ENCODE data around the gene PIAS3.

Gene PIAS3

GRCh38 chr1:145877923-145878486, 19.1 kb upstream of the PIAS3 start:
- Histone ChIP-seq H3K4me3 (ENCODE audit: extremely low read depth, insufficient read depth, low read length, poor library complexity, severe bottlenecking) (no peak overlapping the region), H3K9me3 (ENCODE audit: control insufficient read depth, low read length) (no peaks in the 10 kb centered on the region), H3K4me1 (ENCODE audit: control insufficient read depth, insufficient read depth, low read length, poor library complexity, severe bottlenecking) (peaks cover 10% of the 10 kb centered on the region), H3K27ac (ENCODE audit: low read depth, low read length, severe bottlenecking) (no peak overlapping the region), H3K36me3 (ENCODE audit: control insufficient read depth, insufficient read depth, low read length) (no peaks in the 10 kb centered on the region)
- WGBS, 2 experiments (ENCODE audit: insufficient coverage in 2 of 2): 75 to 89% methylated on average over 5 to 7 of the region's 7 CpGs

GRCh38 chr1:145874646-145875045, 15.8 kb upstream of the PIAS3 start:
- Histone ChIP-seq H3K4me1 (ENCODE audit: control insufficient read depth, insufficient read depth, low read length, poor library complexity, severe bottlenecking) (peaks cover 10% of the 10 kb centered on the region), H3K4me3 (ENCODE audit: extremely low read depth, insufficient read depth, low read length, poor library complexity, severe bottlenecking) (no peak overlapping the region), H3K27ac (ENCODE audit: low read depth, low read length, severe bottlenecking) (no peak overlapping the region), H3K9me3 (ENCODE audit: control insufficient read depth, low read length) (no peaks in the 10 kb centered on the region), H3K36me3 (ENCODE audit: control insufficient read depth, insufficient read depth, low read length) (no peaks in the 10 kb centered on the region)
- 94 to 97% methylated on average over 11 to 12 of the region's 12 CpGs for WGBS, 2 experiments (ENCODE audit: insufficient coverage in 2 of 2)

- Histone ChIP-seq H3K4me3 (ENCODE audit: extremely low read depth, insufficient read depth, low read length, poor library complexity, severe bottlenecking) (no peak overlapping the region), H3K4me1 (ENCODE audit: control insufficient read depth, insufficient read depth, low read length, poor library complexity, severe bottlenecking) (no peaks in the 10 kb centered on the region), H3K27ac (ENCODE audit: low read depth, low read length, severe bottlenecking) (no peak overlapping the region), H3K36me3 (ENCODE audit: control insufficient read depth, insufficient read depth, low read length) (no peaks in the 10 kb centered on the region), H3K9me3 (ENCODE audit: control insufficient read depth, low read length) (no peaks in the 10 kb centered on the region)
- WGBS, 2 experiments (ENCODE audit: insufficient coverage in 2 of 2): 48 to 55% methylated on average over 46 of the region's 47 CpGs
Observed at GRCh38 chr1:145871994-145872924, 13.4 kb upstream of the PIAS3 start.

- WGBS, 2 experiments (ENCODE audit: insufficient coverage in 2 of 2): 94% methylated on average over 3 to 4 of the region's 4 CpGs
- H3K27ac ChIP-seq (ENCODE audit: low read depth, low read length, severe bottlenecking): no peak overlapping the region
- no peak overlapping the region for H3K4me3 ChIP-seq (ENCODE audit: extremely low read depth, insufficient read depth, low read length, poor library complexity, severe bottlenecking)
- no peaks in the 10 kb centered on the region for H3K9me3 ChIP-seq (ENCODE audit: control insufficient read depth, low read length)
- H3K4me1 ChIP-seq (ENCODE audit: control insufficient read depth, insufficient read depth, low read length, poor library complexity, severe bottlenecking): no peaks in the 10 kb centered on the region
- H3K36me3 ChIP-seq (ENCODE audit: control insufficient read depth, insufficient read depth, low read length): no peaks in the 10 kb centered on the region
Observed at GRCh38 chr1:145868232-145868631, 9.4 kb upstream of the PIAS3 start.

GRCh38 chr1:145863282-145864018, 4.6 kb upstream of the PIAS3 start:
- Histone ChIP-seq H3K4me3 (ENCODE audit: extremely low read depth, insufficient read depth, low read length, poor library complexity, severe bottlenecking) (no peak overlapping the region), H3K27ac (ENCODE audit: low read depth, low read length, severe bottlenecking) (no peak overlapping the region), H3K9me3 (ENCODE audit: control insufficient read depth, low read length) (no peaks in the 10 kb centered on the region), H3K4me1 (ENCODE audit: control insufficient read depth, insufficient read depth, low read length, poor library complexity, severe bottlenecking) (peaks cover 3% of the 10 kb centered on the region), H3K36me3 (ENCODE audit: control insufficient read depth, insufficient read depth, low read length) (no peaks in the 10 kb centered on the region)
- WGBS, 2 experiments (ENCODE audit: insufficient coverage in 2 of 2): 71 to 80% methylated on average over 4 of the region's 5 CpGs

- Histone ChIP-seq H3K4me3 (ENCODE audit: extremely low read depth, insufficient read depth, low read length, poor library complexity, severe bottlenecking) (peak overlapping the region; percentile 79), H3K9me3 (ENCODE audit: control insufficient read depth, low read length) (no peaks in the 10 kb centered on the region), H3K4me1 (ENCODE audit: control insufficient read depth, insufficient read depth, low read length, poor library complexity, severe bottlenecking) (peaks cover 3% of the 10 kb centered on the region), H3K36me3 (ENCODE audit: control insufficient read depth, insufficient read depth, low read length) (peaks cover 28% of the 10 kb centered on the region), H3K27ac (ENCODE audit: low read depth, low read length, severe bottlenecking) (peak overlapping the region; percentile 79)
- 0 to 1% methylated on average over 25 to 33 of the region's 41 CpGs for WGBS, 2 experiments (ENCODE audit: insufficient coverage in 2 of 2)
Observed at GRCh38 chr1:145859491-145860023, 676 bp upstream of the PIAS3 start.

- H3K36me3 ChIP-seq (ENCODE audit: control insufficient read depth, insufficient read depth, low read length): peaks cover 40% of the 10 kb centered on the region
- peaks cover 3% of the 10 kb centered on the region for H3K4me1 ChIP-seq (ENCODE audit: control insufficient read depth, insufficient read depth, low read length, poor library complexity, severe bottlenecking)
- WGBS, 2 experiments (ENCODE audit: insufficient coverage in 2 of 2): 2 to 13% methylated on average over 3 to 20 of the region's 35 CpGs
- peak overlapping the region; percentile 79 for H3K4me3 ChIP-seq (ENCODE audit: extremely low read depth, insufficient read depth, low read length, poor library complexity, severe bottlenecking)
- H3K27ac ChIP-seq (ENCODE audit: low read depth, low read length, severe bottlenecking): peak overlapping the region; percentile 79
- H3K9me3 ChIP-seq (ENCODE audit: control insufficient read depth, low read length): no peaks in the 10 kb centered on the region
Observed at GRCh38 chr1:145858238-145858900, 512 bp downstream of the PIAS3 start.

- 90 to 100% methylated on average over 1 to 2 of the region's 4 CpGs for WGBS, 2 experiments (ENCODE audit: insufficient coverage in 2 of 2)
- H3K36me3 ChIP-seq (ENCODE audit: control insufficient read depth, insufficient read depth, low read length): peaks cover 52% of the 10 kb centered on the region
- H3K4me3 ChIP-seq (ENCODE audit: extremely low read depth, insufficient read depth, low read length, poor library complexity, severe bottlenecking): no peak overlapping the region
- peaks cover 3% of the 10 kb centered on the region for H3K4me1 ChIP-seq (ENCODE audit: control insufficient read depth, insufficient read depth, low read length, poor library complexity, severe bottlenecking)
- no peaks in the 10 kb centered on the region for H3K9me3 ChIP-seq (ENCODE audit: control insufficient read depth, low read length)
- H3K27ac ChIP-seq (ENCODE audit: low read depth, low read length, severe bottlenecking): no peak overlapping the region
Observed at GRCh38 chr1:145857170-145857569, 1.7 kb downstream of the PIAS3 start.

- 93 to 100% methylated on average over 6 to 7 of the region's 7 CpGs for WGBS, 2 experiments (ENCODE audit: insufficient coverage in 2 of 2)
- no peak overlapping the region for H3K4me3 ChIP-seq (ENCODE audit: extremely low read depth, insufficient read depth, low read length, poor library complexity, severe bottlenecking)
- peaks cover 69% of the 10 kb centered on the region for H3K36me3 ChIP-seq (ENCODE audit: control insufficient read depth, insufficient read depth, low read length)
- H3K9me3 ChIP-seq (ENCODE audit: control insufficient read depth, low read length): no peaks in the 10 kb centered on the region
- no peak overlapping the region for H3K27ac ChIP-seq (ENCODE audit: low read depth, low read length, severe bottlenecking)
- H3K4me1 ChIP-seq (ENCODE audit: control insufficient read depth, insufficient read depth, low read length, poor library complexity, severe bottlenecking): peaks cover 4% of the 10 kb centered on the region
Observed at GRCh38 chr1:145855426-145855948, 3.4 kb downstream of the PIAS3 start.

All from mesodermal cell (in vitro differentiated cells).